Lower leg skin (tissue), 3 donors: Measurements from ENCODE around the gene FOXR1.

ENCODE experiments used
- CTCF ChIP-seq, 3 donors: fragments of 450-650 bp; IDR thresholded peaks; one replicate each; pipeline ENCODE4 v1.5.1; 2016; ENCODE audit warnings: antibody characterized with exemption in 3 of 3, mild to moderate bottlenecking in 3 of 3, moderate library complexity in 2 of 3
- POLR2A ChIP-seq, 2 donors: fragments of 450-650 bp; IDR thresholded peaks; one replicate each; pipeline ENCODE4 v1.6.1; 2016 to 2017; ENCODE audit warnings: antibody characterized with exemption in 2 of 2, mild to moderate bottlenecking in 1 of 2, moderate library complexity in 1 of 2

GRCh38 chr11:119029340-119030028, 57.9 kb downstream of the FOXR1 start:
- no peak for TF ChIP-seq CTCF (IDR thresholded peaks at IDR 0.05)
- no peak for TF ChIP-seq POLR2A (IDR thresholded peaks at IDR 0.05)
